Astrocyte of the cerebellum (primary cell): ENCODE data around the gene BMAL1.

ENCODE experiments used
- DNase-seq: peaks from one replicate; pipeline ENCODE4 v3.0.0-alpha.2; 2011; ENCODE audit warnings: low read depth
- H3K4me3 ChIP-seq: 2 replicates; pipeline ENCODE4 v1.5.1; 2011; ENCODE audit warnings: mild to moderate bottlenecking, low read depth, low read length, moderate library complexity
- CTCF ChIP-seq: IDR thresholded peaks from 2 replicates; pipeline ENCODE4 v1.5.1; 2012; ENCODE audit warnings: low read length, low read depth, moderate library complexity, mild to moderate bottlenecking; ENCODE audit errors: missing control alignments
- in situ Hi-C: cut with HindIII; loops from 2 replicates; pipeline ENCODE4 v1.10.0; 2017; ENCODE audit warnings: low sequenced_read_pairs

Gene BMAL1

GRCh38 chr11:13327421-13327820 lies 49.8 kb downstream of the BMAL1 start:
- in situ Hi-C loops, result no loop called here
- TF ChIP-seq CTCF, result no peak
- DNase-seq, result no peak
- no peak overlapping the region for H3K4me3 ChIP-seq

GRCh38 chr11:13328286-13328685 lies 50.7 kb downstream of the BMAL1 start:
- DNase-seq, result no peak
- in situ Hi-C loops, result no loop called here
- H3K4me3 ChIP-seq, result no peak overlapping the region
- no peak for TF ChIP-seq CTCF

GRCh38 chr11:13329670-13330356 lies 52.2 kb downstream of the BMAL1 start:
- in situ Hi-C loops, result no loop called here
- TF ChIP-seq CTCF, result no peak
- H3K4me3 ChIP-seq, result no peak overlapping the region
- DNase-seq, result no peak

GRCh38 chr11:13332124-13332523 lies 54.5 kb downstream of the BMAL1 start:
- DNase-seq, result no peak
- TF ChIP-seq CTCF, result no peak
- in situ Hi-C loops, result no loop called here
- no peak overlapping the region for H3K4me3 ChIP-seq

GRCh38 chr11:13333456-13333957 lies 55.9 kb downstream of the BMAL1 start:
- TF ChIP-seq CTCF, result no peak
- in situ Hi-C loops, result no loop called here
- DNase-seq, result no peak
- no peak overlapping the region for H3K4me3 ChIP-seq

GRCh38 chr11:13334034-13334786 lies 56.6 kb downstream of the BMAL1 start:
- TF ChIP-seq CTCF, result no peak
- no peak for DNase-seq
- no peak overlapping the region for H3K4me3 ChIP-seq
- in situ Hi-C loops, result no loop called here
